ENCODE measurements around the gene ST8SIA4. TPM values are rescaled to one million over a fixed set of nuclear protein-coding genes. Genes with fewer than 3 reads are reported as not detected.

The ST8SIA4 gene
- total RNA-seq, 1 experiment from 2014 or later, result not detected

GRCh38 chr5:100913298-100913697, 10.2 kb upstream of the ST8SIA4 start:
- Histone ChIP-seq H3K23ac (ENCODE audit: insufficient read length, low read depth, low read length) (no peak overlapping the region), H2BK20ac (ENCODE audit: low read depth, low read length, poor library complexity, severe bottlenecking) (no peak overlapping the region), H2AK5ac (ENCODE audit: insufficient read length, low read length) (no peak overlapping the region), H2BK120ac (ENCODE audit: low read depth, low read length, poor library complexity, severe bottlenecking) (no peak overlapping the region), H3K79me1 (ENCODE audit: insufficient read depth, low read depth, low read length, poor library complexity, severe bottlenecking) (no peaks in the 10 kb centered on the region), H3K27me3 (ENCODE audit: insufficient read depth, low read length) (no peaks in the 10 kb centered on the region), H3K9ac (ENCODE audit: extremely low read depth, insufficient read length, low read length) (no peak overlapping the region), H2BK12ac (ENCODE audit: insufficient read length, low read depth, low read length) (no peak overlapping the region), H3K4me1 (ENCODE audit: insufficient read depth, low read length) (no peaks in the 10 kb centered on the region), H4K8ac (replicated peaks; ENCODE audit: insufficient read length, low read depth, low read length) (no peak overlapping the region), H2BK5ac (ENCODE audit: insufficient read length, low read length) (no peak overlapping the region), H3T11ph (ENCODE audit: low read length) (no peak overlapping the region), H4K91ac (ENCODE audit: insufficient read length, low read depth, low read length) (no peak overlapping the region), H3K9me3 (ENCODE audit: control insufficient read depth, low read depth, low read length) (no peaks in the 10 kb centered on the region), H2AFZ (ENCODE audit: low read length) (no peak overlapping the region), H3K56ac (ENCODE audit: insufficient read length, low read depth, low read length) (no peak overlapping the region), H4K5ac (ENCODE audit: insufficient read length, low read depth, low read length) (no peak overlapping the region), H3K14ac (ENCODE audit: insufficient read depth, low read length) (no peak overlapping the region), H4K20me1 (ENCODE audit: control insufficient read depth, insufficient read depth, insufficient read length) (no peaks in the 10 kb centered on the region), H3K4me2 (ENCODE audit: insufficient read depth, insufficient read length, low read length) (no peak overlapping the region), H3K27ac (ENCODE audit: insufficient read length, low read depth, low read length) (no peak overlapping the region), H3K18ac (ENCODE audit: insufficient read length, low read depth, low read length) (no peak overlapping the region), H3K4ac (ENCODE audit: low read depth, low read length) (no peak overlapping the region), H3K23me2 (ENCODE audit: insufficient read length, low read depth, low read length, poor library complexity, severe bottlenecking) (no peaks in the 10 kb centered on the region), H3K79me2 (ENCODE audit: insufficient read depth, low read length) (no peaks in the 10 kb centered on the region), H2BK15ac (ENCODE audit: low read depth, low read length) (no peak overlapping the region)
- Mint-ChIP-seq H3K4me1 (no peaks in the 10 kb centered on the region), H3K27me3 (ENCODE audit: low read depth) (peaks cover 1% of the 10 kb centered on the region), H3K4me3 (no peak overlapping the region), H3K9me3 (peaks cover 0 to 2% of the 10 kb centered on the region in 2 experiments; a peak in 1 of 5 replicates), H3K36me3 (ENCODE audit: insufficient read depth in 1 of 3, low read depth in 3 of 3) (no peaks in the 10 kb centered on the region), H3K27ac (no peak overlapping the region)
- WGBS (ENCODE audit: extremely low coverage, insufficient read length, low lambda C conversion rate), result no CpG with 5 or more reads among the region's 2 CpGs
- no peak for DNase-seq
- TF ChIP-seq, protein P1, sequence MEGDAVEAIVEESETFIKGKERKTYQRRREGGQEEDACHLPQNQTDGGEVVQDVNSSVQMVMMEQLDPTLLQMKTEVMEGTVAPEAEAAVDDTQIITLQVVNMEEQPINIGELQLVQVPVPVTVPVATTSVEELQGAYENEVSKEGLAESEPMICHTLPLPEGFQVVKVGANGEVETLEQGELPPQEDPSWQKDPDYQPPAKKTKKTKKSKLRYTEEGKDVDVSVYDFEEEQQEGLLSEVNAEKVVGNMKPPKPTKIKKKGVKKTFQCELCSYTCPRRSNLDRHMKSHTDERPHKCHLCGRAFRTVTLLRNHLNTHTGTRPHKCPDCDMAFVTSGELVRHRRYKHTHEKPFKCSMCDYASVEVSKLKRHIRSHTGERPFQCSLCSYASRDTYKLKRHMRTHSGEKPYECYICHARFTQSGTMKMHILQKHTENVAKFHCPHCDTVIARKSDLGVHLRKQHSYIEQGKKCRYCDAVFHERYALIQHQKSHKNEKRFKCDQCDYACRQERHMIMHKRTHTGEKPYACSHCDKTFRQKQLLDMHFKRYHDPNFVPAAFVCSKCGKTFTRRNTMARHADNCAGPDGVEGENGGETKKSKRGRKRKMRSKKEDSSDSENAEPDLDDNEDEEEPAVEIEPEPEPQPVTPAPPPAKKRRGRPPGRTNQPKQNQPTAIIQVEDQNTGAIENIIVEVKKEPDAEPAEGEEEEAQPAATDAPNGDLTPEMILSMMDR (conservative IDR thresholded peaks at IDR 0.05), result no peak
